NCI-H128 (cell line): ENCODE results near the gene ACTR3C.
"Not testable (repeated sequence)": the region's sequence is repeated elsewhere in the genome, so short reads cannot be mapped to it uniquely, and the experiment has no call there.

ENCODE experiments used
- DNase-seq: peaks from one replicate; lab custom pipeline; 2025; ENCODE audit not compliant: unreplicated experiment; lab: John Stamatoyannopoulos, UW

Gene ACTR3C

DNA sequence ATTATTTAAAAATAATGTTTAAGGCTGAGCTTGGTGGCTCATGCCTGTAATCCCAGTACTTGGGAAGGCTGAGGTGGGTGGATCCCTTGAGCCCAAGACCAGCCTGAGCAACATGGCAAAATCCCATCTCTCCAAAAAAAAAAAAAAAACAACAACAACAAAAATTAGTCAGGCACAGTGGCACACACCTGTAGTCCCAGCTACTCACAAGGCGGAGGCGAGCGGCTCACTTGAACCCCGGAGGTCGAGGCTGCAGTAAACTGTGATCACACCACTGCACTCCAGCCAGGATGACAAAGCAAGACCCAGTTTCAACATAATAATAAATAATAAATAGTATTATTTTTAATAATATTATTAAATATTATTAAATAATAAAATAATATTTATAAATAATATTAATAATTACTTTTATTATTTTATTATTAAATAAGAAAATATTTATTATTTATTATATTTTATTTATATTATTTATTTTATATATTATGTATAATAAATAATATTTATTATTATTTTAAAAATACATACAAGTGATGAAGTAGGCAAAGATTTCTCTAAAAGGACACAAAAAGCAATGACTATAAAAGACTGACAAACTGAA is 8.6 kb downstream of the ACTR3C start:
- no peak for DNase-seq

DNA sequence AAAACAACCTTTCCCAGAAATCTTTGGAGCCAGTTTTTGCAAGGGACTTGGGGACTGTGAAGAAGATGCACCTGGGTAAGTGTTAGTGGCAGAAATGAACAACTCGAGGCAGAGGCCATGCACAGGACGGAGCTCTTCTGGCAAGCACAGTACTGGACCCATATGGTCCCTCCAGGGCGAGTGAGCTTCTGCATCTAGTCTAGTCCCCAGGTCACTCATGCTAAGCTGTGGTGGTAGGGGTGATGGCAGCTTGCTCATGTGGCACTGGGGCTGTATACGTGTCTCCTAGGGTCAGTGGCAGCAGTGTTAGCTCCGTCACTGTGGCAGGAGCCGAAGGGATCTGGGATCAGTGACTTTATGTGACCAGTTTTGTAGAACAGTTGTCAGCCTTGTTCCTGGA is 9.5 kb downstream of the ACTR3C start:
- DNase-seq, result no peak

DNA sequence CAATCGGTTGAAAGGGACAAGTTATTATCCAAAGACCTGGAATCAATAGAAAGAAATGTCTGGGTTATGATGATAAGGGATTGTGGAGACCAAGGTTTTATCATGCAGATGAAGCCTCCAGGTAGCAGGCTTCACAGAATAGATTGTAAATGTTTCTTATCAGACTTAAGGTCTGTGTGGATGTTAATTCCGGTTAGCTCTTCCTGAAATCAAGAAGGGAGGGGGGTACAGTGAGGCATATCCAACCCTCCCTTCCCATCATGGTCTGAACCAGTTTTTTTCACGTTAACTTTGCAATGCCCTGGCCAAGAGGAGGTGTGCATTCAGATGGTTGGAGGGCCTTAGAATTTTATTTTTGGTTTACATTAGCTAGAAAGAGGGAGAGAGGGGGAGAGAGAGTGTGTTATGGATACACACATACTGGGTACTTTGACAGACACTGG is 10.0 kb downstream of the ACTR3C start:
- no peak for DNase-seq

DNA sequence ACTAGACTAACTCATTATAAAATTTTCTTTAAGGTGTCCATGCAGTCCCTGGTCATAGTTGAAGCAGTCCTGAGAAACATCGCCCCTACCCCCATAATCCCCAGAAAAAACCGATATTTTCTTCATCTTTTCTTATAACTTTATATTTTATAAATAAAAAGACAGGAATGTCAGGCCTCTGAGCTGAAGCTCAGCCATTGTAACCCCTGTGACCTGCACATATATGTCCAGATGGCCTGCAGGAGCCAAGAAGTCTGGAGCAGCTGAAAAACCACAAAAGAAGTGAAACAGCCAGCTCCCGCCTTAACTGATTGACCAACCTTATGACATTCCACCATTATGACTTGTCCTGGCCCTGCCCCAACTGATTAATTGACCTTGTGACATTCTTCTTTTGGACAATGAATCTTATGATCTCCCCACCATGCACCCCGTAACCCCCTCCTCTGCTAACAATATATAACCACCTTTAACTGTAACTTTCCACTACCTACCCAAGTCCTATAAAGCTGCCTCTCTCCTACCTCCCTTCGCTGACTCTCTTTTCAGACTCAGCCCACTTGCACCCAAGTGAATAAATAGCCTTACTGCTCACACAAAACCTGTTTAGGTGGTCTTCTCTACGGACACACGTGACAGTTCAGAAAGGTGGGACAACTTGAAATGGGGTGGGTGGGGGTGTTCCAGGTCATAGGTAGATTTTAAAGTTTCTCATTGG is 10.5 kb downstream of the ACTR3C start:
- DNase-seq, result not testable (repeated sequence)

DNA sequence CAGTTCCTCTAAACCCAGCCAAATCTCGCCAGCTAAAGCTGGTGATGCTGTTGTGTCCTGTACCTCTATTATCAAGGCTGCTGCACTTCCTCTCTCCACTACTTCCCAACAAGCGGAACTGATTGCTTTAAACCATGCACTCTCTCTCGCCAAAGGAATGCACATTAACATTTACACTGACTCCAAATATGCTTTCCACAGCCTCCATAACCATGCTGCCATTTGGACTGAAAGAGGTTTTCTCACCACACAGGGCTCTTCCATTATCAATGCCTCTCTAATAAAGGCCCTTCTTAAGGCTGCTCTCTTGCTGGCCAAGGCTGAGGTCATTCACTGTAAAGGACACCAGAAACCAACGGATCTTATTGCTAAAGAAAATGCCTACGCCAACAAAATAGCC is 11.6 kb downstream of the ACTR3C start:
- no peak for DNase-seq

DNA sequence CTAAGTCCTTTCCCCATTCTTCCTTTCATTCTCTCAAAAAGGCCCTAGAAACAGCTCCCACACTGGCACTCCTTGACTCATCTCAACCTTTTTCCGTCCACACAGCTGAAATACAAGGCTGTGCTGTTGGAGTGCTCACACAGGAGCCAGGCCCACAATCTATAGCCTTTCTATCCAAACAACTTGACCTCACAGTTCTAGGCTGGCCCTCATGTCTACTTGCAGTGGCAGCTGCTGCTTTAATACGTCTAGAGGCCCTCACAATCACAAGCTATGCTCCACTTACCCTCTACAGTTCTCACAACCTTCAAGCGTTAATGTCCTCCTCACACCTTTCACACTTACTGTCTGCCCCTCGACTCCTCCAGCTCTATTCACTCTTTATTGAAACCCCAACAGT is 12.2 kb downstream of the ACTR3C start:
- no peak for DNase-seq

DNA sequence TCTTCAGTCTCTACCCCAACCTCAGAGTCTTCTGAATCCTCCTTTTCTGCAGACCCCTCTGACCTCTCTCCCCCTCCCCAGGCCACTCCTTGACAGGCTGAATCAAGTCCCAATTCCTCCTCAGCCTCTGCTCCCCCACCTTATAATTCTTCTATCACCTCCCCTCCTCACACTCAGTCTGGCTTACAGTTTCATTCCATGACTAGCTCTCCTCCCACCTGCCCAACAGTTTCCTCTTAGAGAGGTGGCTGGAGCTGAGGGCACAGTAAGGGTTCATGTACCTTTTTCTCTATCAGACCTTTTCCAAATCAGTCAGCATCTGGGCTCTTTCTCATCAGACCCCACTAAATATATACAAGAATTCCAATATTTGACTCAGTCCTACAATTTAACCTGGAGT is 14.8 kb downstream of the ACTR3C start:
- no peak for DNase-seq

DNA sequence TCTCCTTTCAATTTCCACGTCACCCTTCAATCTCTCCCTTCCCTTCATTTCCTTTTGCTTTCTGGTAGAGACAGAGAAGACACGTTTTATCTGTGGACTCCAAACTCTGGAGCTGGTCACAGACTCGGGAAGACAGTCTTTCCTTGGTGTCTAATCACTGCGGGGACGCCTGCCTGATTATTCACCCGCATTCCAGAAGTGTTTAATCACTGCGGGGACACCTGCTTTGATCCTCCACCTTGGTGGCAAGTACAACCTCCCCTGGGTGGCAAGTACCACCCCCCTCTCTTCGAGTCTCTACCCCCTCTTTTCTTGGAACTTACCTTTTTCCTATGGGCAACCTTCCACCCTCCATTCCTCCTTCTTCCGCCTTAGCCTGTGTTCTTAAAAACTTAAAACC is 15.4 kb downstream of the ACTR3C start:
- no peak for DNase-seq

DNA sequence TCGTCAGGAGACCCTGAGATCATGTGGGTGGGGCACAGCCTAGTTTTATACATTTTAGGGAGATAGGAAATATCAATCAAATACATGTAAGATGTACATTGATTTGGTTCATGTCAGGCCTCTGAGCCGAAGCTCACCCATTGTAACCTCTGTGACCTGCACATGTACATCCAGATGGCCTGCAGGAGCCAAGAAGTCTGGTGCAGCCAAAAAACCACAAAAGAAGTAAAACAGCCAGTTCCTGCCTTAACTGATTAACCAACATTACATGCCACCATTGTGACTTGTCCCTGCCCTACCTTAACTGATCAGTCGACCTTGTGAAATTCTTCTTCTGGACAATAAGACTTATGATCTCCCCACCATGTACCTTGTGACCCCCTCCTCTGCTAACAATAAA is 16.2 kb downstream of the ACTR3C start:
- DNase-seq, result no peak

DNA sequence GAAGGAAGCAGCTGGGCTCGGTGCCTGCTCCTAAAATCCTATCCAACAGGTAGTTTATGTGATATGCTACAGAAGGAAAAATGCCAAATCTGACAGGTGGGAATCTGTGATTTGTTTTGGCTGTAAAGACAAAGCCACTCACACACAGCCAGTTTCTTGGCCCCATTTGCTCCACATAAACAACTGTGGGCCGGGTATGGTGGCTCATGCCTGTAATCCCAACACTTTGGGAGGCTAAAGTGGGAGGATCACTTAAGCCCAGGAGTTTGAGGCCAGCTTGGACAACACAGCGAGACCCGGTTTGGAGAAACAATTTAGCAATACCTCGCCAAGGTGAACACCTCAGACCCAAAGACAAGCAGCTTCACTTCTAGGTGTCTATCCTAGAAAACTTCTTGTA is 17.0 kb downstream of the ACTR3C start:
- DNase-seq, result not testable (repeated sequence)

DNA sequence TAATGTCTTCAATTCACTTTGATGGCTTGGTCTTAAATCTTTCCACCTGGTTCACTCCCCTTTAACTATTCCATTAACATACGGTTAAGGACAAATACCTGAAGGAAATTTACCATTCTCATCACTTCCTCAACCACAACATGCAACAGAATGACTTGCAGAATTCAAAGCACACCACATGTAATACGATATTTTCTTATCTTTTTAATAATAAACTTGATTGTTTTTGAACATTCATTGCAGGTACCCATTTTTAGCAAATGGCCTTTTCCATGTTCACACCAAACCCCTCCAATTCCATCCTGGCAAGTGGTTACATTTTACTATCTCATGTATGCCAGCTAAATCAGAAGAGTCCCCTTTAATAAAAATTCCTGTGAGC is 17.5 kb downstream of the ACTR3C start:
- not testable (repeated sequence) for DNase-seq

DNA sequence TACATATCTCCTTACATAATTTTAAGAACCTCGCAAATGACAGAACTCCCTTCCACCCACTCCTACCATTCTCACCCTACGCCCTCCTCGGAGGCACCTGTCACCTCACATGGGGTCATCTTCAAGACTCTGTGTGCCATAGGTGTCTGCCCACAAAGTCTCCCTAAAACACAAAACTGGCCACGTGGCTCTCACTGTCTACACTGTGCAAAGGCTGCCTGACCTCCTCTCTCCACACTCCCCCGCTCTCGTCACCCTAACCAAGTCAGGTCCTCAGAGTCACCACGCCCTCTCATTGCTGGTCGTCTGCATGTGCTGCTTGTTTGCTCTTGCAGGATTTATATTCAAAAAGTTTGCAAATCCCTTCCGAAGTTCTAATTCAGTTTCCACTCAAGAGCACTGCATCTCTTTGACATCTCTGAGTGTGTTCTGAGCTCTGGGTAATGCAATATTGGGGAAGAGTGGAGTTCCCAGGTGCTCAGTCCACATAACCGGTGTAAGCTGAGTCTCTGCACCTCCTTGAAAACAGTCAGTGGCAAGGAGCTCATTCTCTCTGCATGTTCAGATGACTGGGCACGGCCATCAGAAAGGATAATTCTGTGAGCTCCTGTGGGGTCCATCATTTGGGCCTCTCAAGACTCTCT is 18.0 kb downstream of the ACTR3C start:
- not testable (repeated sequence) for DNase-seq

DNA sequence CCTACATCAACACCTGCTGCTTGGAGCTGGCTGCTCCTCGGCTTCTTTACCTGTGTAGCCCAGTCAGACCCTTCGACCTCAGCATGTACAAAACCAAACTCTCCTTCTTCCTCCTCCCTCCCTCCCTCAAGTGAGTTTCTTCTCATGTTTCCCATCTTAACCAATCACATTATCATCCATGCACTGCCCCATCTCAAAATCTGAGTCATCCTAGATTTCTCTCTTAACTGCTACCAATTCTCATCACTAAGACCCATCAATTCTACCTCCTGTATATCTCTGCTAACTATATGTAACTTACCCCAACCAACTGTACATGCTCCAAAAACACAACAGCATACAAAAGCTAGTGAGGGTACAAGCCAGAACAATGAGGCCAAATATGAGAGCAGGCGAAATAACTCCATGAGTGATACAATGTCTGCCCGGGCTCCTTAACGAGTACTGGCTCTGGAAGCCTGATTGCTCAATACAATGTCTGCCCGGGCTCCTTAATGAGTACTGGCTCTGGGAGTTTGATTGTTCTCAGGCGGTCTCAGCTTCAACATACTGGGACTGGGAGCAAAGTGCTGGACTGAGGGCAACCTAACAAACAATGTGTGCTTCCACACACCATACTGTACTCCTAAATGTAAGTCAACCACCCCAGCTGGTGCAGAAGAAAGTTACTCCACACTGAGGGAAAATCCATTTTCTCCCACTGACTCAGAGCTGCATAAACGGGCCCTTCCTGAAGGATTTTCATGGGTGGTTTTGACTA is 18.7 kb downstream of the ACTR3C start:
- DNase-seq, result not testable (repeated sequence)

DNA sequence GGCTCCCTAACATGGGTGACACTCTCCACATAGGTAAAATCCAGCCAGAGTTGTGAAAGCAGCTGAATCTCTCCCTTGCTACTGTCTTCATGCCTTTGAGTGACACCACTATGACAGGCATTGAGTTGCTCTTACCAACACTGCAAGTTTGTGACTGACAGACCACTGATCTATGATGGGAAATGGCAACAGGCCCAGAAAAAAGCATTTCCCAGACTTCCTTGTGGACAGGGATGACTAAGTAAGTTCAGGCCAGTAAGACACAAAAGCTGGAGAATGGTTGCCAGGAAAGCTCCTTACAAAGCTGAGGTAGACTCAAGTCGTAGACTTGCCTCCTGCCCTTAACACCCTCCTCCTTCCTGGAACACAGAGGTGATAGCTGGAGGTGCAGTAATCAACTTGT is 20.4 kb downstream of the ACTR3C start:
- not testable (repeated sequence) for DNase-seq

DNA sequence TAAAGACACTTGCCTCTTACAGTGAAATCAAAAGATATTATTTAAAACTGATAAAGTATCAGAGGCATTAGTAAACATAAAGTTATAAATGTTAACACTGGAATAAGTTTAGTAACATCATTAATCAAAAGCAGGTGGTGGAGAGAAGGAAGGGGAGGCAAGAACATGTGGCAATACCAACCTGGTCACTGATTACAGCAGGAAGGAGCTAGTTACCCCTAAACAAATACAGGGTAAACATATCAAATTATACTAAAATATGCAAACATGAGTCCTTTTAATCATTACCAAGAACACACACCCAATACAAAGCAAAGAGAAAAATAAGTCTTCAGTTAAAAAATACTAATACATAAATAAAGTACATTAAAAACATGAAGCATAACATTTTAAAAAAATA is 25.4 kb downstream of the ACTR3C start:
- not testable (repeated sequence) for DNase-seq

DNA sequence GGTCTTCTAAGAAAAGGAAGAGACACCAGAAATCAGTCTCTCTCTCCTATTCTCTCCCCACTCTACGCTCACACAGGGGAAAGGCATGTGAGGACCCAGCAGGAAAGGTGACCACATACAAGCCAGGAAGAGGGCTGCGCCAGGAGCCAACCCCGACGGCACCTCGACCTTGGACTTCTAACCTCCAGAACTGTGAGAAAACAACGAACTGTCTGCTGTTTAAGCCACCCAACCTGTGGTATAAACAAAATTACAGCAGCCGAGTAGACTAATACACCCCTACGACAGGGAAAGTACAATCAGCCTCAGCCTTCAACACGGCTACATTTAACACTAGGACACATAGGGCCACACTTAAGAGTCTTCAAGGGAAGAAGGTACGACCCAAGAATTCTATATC is 26.5 kb downstream of the ACTR3C start:
- not testable (repeated sequence) for DNase-seq

DNA sequence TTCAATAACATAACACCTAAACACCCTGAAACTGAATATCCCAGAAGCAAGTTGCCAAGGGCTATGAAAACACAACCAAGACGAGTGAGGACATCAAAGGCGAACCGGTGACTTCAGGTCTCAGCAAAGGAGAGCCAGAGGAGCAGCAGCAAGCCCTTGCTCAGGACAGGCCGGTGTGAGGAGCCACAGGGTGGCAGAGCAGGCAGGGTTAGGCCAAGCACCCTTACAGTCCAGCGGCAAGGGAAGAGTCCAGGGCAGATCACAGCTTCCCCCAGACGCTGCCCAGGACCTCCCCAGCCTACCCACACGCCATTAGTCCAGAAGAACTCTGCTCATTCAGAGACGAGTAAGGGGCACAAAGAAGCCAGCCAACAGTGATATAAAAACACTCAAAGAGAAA is 27.7 kb downstream of the ACTR3C start:
- DNase-seq, result not testable (repeated sequence)

DNA sequence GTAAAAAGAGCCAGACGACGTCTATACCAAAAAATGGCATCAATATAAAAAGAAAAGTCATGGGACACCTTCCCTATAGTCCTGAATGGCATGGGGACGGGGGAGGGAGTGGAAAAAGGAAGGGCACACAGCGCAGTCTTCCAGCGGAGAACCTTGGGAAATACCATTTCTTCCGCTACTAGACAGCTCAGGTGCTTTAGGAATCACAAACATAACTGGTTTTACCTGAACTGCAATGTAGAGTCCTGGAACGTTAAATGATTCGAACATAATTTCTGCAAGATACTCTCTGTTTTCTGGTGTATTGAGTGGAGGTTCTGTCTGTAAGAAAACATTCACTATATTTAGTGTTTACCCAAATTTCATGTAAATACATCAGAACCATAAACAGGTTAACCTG is 28.3 kb downstream of the ACTR3C start:
- DNase-seq, result not testable (repeated sequence)

DNA sequence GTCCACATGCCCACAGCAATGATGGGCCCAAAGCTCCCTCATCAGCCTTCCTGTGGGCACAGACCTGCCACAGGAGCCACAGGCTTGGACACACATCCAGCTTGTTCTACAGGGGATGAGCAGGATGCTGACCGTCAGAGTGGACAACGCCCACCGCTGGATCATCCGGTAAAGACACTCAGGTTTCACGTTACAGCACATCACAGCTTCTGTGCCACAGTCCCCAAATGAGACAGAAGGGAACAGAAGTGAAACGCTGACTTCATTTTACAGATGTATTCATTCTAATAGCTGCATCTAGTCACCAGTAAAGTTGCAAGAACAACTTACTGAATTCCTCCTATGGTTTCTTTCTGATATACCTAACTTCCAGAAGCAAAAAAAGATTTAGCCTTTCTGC is 33.0 kb downstream of the ACTR3C start:
- not testable (repeated sequence) for DNase-seq

DNA sequence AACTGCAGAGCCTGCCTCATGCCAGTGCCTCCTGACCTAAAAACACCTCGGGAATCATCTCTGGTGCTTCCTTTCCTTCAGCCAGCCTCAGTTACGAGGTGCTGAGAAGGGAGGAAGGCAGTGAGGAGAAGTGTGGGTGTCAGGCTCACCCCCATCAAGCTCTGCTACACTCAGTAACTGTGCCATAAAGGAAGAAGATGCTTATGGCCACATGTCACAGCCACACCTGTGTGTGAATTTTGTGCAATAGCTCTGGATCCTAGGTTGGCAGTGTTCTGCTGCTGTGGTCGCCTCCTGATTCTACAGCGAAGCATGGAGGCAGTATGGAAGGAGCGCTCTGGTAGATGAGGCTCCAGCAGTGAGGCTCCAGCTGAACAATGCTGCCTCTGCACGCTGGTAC is 34.5 kb downstream of the ACTR3C start:
- not testable (repeated sequence) for DNase-seq

DNA sequence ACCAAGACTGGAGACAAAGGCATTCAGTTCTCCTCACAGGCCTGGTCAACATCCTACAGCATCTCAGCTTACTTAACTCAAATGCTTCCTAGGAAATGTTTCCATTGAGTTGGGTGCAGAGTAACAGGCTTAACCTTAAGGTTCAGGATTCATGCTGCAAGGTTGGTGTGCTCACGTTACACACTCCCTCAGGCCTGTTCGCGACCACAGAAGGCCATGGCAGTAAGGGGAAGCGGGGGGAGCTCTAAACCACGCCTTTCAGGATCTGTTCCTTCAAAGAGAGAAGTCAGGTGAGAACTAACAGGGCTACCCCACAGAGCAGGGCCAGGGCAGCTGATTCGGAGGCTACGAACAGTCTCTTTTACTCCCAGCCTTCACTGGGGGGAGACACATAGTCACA is 35.5 kb downstream of the ACTR3C start:
- not testable (repeated sequence) for DNase-seq
